HFFc6 (cell line): ENCODE measurements around the gene AFTPH. TPM values are rescaled to one million over a fixed set of nuclear protein-coding genes. Genes with fewer than 3 reads are reported as not detected.

Experiments
- DNase-seq: peaks from one replicate; pipeline ENCODE4 v3.0.0-alpha.2; 2018
- H3K27ac Mint-ChIP-seq: 2 replicates; pipeline ENCODE4 v1.8.0; 2020; ENCODE audit warnings: mild to moderate bottlenecking, mixed read lengths
- H3K27me3 Mint-ChIP-seq: 2 replicates; pipeline ENCODE4 v1.8.0; 2021; ENCODE audit warnings: mild to moderate bottlenecking, moderate library complexity, mixed read lengths; ENCODE audit not compliant: insufficient read depth
- H3K36me3 Mint-ChIP-seq: 2 replicates; pipeline ENCODE4 v1.8.0; 2021; ENCODE audit warnings: low read depth, mixed read lengths
- H3K4me1 Mint-ChIP-seq: 2 replicates; pipeline ENCODE4 v1.8.0; 2020; ENCODE audit warnings: low read depth, mixed read lengths
- H3K4me3 Mint-ChIP-seq: 2 replicates; pipeline ENCODE4 v1.8.0; 2020; ENCODE audit warnings: mild to moderate bottlenecking, moderate library complexity, mixed read lengths
- H3K9me3 Mint-ChIP-seq: 2 replicates; pipeline ENCODE4 v1.8.0; 2020; ENCODE audit warnings: mild to moderate bottlenecking, mixed read lengths
- total RNA-seq, 6 experiments: library from RNA; stranded (reverse); fragmentation: NEBNext Ultra II Directional; extraction: Animal tissue kit (Norgen Biotek cat#: 25700); gene quantifications; 2 replicates in 1 of 6; 3 replicates in 5 of 6; pipeline ENCODE4 v1.2.3, GENCODE V29; 2021
- TF ChIP-seq, protein P1 (sequence below): fragments of 200-600 bp; sonication (generic); IDR thresholded peaks from 2 replicates; pipeline ENCODE4 v1.5.0; 2021; ENCODE audit warnings: antibody characterized with exemption, mild to moderate bottlenecking

The AFTPH gene
- total RNA-seq, 6 experiments from 2014 or later: 17.2 to 25.3 (median 19.3) TPM

DNA sequence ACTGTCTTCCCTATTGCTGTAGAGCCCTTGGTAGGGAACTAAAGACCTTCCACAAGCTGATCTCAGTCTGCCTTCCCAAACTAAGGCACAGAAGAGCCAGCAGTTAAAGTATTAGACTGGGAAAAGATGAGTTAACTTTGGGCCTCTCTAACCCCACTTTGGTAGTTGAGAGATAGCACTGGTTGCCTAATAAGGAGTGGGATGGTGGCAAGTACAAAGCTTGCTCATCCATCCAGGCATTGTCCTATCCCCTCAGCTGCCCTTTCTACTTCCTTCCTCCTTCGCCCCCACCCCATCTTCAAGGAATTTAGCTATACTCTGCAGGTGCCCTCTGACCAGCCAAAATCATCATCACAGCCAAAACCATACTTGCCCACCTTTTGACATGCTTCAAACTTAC, 22.2 kb upstream of the AFTPH start:
- no peak overlapping the region for H3K27ac Mint-ChIP-seq
- no peaks in the 10 kb centered on the region for H3K4me1 Mint-ChIP-seq
- H3K36me3 Mint-ChIP-seq: no peaks in the 10 kb centered on the region
- peaks cover 45% of the 10 kb centered on the region for H3K27me3 Mint-ChIP-seq
- TF ChIP-seq, protein P1, sequence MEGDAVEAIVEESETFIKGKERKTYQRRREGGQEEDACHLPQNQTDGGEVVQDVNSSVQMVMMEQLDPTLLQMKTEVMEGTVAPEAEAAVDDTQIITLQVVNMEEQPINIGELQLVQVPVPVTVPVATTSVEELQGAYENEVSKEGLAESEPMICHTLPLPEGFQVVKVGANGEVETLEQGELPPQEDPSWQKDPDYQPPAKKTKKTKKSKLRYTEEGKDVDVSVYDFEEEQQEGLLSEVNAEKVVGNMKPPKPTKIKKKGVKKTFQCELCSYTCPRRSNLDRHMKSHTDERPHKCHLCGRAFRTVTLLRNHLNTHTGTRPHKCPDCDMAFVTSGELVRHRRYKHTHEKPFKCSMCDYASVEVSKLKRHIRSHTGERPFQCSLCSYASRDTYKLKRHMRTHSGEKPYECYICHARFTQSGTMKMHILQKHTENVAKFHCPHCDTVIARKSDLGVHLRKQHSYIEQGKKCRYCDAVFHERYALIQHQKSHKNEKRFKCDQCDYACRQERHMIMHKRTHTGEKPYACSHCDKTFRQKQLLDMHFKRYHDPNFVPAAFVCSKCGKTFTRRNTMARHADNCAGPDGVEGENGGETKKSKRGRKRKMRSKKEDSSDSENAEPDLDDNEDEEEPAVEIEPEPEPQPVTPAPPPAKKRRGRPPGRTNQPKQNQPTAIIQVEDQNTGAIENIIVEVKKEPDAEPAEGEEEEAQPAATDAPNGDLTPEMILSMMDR: no peak
- DNase-seq: no peak
- H3K4me3 Mint-ChIP-seq: no peak overlapping the region
- H3K9me3 Mint-ChIP-seq: no peaks in the 10 kb centered on the region

DNA sequence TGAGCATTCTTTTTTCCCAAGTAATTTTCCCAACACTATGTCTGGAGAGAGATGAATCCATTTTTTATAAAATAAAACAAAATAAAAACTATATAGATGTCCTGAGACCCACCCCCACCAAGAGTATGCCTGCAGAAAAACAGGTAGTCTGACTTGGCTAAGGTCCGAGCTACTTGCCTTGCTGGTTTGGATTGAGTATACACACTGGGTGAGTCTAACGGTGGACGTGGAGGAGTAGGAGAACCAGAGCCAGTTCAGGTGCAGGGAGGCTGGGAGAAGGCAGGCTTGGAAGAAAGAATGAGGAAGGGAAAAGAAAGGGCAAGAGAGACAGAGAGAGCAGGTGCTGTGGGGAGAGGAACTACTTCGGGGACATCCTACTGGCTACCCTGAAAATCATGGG, 21.3 kb upstream of the AFTPH start:
- peaks cover 43% of the 10 kb centered on the region for H3K27me3 Mint-ChIP-seq
- no peaks in the 10 kb centered on the region for H3K4me1 Mint-ChIP-seq
- no peaks in the 10 kb centered on the region for H3K36me3 Mint-ChIP-seq
- TF ChIP-seq, protein P1: no peak
- no peak overlapping the region for H3K4me3 Mint-ChIP-seq
- no peak for DNase-seq
- no peak overlapping the region for H3K27ac Mint-ChIP-seq
- no peaks in the 10 kb centered on the region for H3K9me3 Mint-ChIP-seq

GRCh38 chr2:64504774-64505720, 19.1 kb upstream of the AFTPH start:
- TF ChIP-seq, protein P1: no peak
- H3K9me3 Mint-ChIP-seq: no peaks in the 10 kb centered on the region
- H3K27me3 Mint-ChIP-seq: peaks cover 49% of the 10 kb centered on the region
- DNase-seq: no peak
- H3K4me1 Mint-ChIP-seq: no peaks in the 10 kb centered on the region
- no peak overlapping the region for H3K27ac Mint-ChIP-seq
- H3K36me3 Mint-ChIP-seq: no peaks in the 10 kb centered on the region
- H3K4me3 Mint-ChIP-seq: no peak overlapping the region

GRCh38 chr2:64506686-64507085, 17.4 kb upstream of the AFTPH start:
- H3K4me3 Mint-ChIP-seq: no peak overlapping the region
- no peak for DNase-seq
- TF ChIP-seq, protein P1: no peak

DNA sequence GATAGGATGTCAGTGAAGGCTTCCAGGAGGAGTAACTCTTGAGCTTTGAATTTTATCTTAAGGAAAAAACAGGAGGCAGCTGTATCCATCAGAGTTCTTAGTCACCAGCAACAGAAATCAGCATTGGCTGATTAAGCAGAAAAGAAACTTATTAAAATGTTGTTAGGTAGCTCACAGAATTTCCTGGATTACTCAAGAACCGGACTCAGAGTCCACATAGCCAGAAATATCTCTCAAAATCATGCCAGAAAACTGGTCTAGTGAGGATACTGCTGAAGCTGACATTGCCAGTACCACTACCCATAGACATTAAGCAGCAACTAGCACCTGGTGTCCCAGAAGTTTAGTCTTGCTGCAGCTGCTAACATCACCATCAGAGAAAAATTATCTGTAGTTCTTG, 10.1 kb upstream of the AFTPH start:
- Mint-ChIP-seq H3K4me3 (no peak overlapping the region), H3K27ac (no peak overlapping the region), H3K36me3 (no peaks in the 10 kb centered on the region), H3K4me1 (no peaks in the 10 kb centered on the region), H3K27me3 (peaks cover 22% of the 10 kb centered on the region), H3K9me3 (no peaks in the 10 kb centered on the region)
- TF ChIP-seq, protein P1: no peak
- DNase-seq: no peak

More at GRCh38 chr2:64506686-64507085, 17.4 kb upstream of the AFTPH start:
- H3K27ac Mint-ChIP-seq: no peak overlapping the region
- H3K36me3 Mint-ChIP-seq: no peaks in the 10 kb centered on the region
- peaks cover 39% of the 10 kb centered on the region for H3K27me3 Mint-ChIP-seq
- no peaks in the 10 kb centered on the region for H3K4me1 Mint-ChIP-seq
- no peaks in the 10 kb centered on the region for H3K9me3 Mint-ChIP-seq
